Suprapubic skin (tissue), 3 donors: Measurements from ENCODE around the gene RAET1G.

Experiments used
- CTCF ChIP-seq, 2 donors: fragments of 200-600 bp in 1 of 2; fragments of 450-650 bp in 1 of 2; sonication (generic) in 1 of 2; IDR thresholded peaks; one replicate each; pipeline ENCODE4 v1.5.1; 2016 to 2019; ENCODE audit warnings: antibody characterized with exemption in 2 of 2, mild to moderate bottlenecking in 1 of 2, moderate library complexity in 1 of 2
- EP300 ChIP-seq: sonication (generic); formaldehyde crosslinking; IDR thresholded peaks from one replicate; pipeline ENCODE4 v1.6.1; 2017; ENCODE audit warnings: antibody characterized with exemption

DNA sequence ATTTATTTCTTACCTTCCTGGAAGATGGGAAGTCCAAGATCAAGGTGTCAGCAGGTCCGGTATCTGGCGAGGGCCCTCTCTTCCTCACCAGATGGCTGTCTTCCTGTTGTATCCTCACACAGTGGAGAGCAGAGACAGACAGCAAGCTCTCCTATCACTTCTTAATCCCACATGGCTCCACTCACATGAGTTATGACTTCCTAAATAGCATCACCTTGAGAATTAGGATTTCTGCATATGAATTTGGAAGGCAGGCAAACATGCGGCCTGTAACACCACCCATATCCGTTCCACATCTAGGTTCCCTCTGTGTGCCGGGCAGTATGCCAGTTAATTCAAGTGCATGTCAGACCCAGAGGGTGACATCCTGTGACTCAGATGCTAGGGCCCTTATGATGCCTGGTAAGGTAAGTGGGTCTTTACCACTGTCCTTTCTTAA lies 27.1 kb downstream of the RAET1G start:
- TF ChIP-seq CTCF (IDR thresholded peaks at IDR 0.05), result no peak
- TF ChIP-seq EP300, result no peak
